Panc1 (cell line): ENCODE results near the gene ZIC2. TPM values are rescaled to one million over a fixed set of nuclear protein-coding genes. Genes with fewer than 3 reads are reported as not detected.

Experiments
- ATAC-seq: fragments of 200-7000 bp; cut with Tn5 transposase; 2 replicates; pipeline ENCODE4 v1.9.1; 2020; ENCODE audit warnings: mild to moderate bottlenecking, moderate library complexity
- BruUV-seq: library from RNA; stranded (reverse); fragments of 400-500 nt; replicated peaks from 2 replicates; lab custom pipeline; 2021; lab: Mats Ljungman, UMichigan
- CTCF ChIA-PET: fragments of 300-600 bp; sonication (Branson Sonifier 250); formaldehyde crosslinking; loops from one replicate; lab custom pipeline; 2022; ENCODE audit warnings: antibody characterized with exemption; lab: Charles Lee
- POLR2A ChIA-PET: fragments of 300-600 bp; sonication (Branson Sonifier 250); formaldehyde crosslinking; loops from one replicate; lab custom pipeline; 2022; ENCODE audit warnings: antibody characterized with exemption; lab: Charles Lee
- DNase-seq: peaks from one replicate; pipeline ENCODE4 v3.0.0-alpha.2; 2010; ENCODE audit warnings: low read depth, low spot score
- H3K27ac ChIP-seq: 2 replicates; pipeline ENCODE4 v1.5.1; 2011; ENCODE audit warnings: mild to moderate bottlenecking, low read length, inconsistent platforms
- H3K27me3 ChIP-seq: fragments of 200-500 bp; sonication (Bioruptor generic); 2 replicates; pipeline ENCODE4 v1.6.0; 2014; ENCODE audit warnings: low read length, inconsistent platforms; ENCODE audit not compliant: control insufficient read depth, insufficient read depth
- H3K36me3 ChIP-seq: fragments of 200-500 bp; sonication (Bioruptor generic); 2 replicates; pipeline ENCODE4 v1.5.1; 2014; ENCODE audit warnings: inconsistent platforms, mild to moderate bottlenecking, low read length, moderate library complexity; ENCODE audit not compliant: control insufficient read depth, insufficient read depth
- H3K4me1 ChIP-seq: 2 replicates; pipeline ENCODE4 v1.5.1; 2011; ENCODE audit warnings: inconsistent platforms, mild to moderate bottlenecking, low read length, moderate library complexity; ENCODE audit not compliant: control insufficient read depth, insufficient read depth
- H3K4me3 ChIP-seq, 2 experiments: 2 replicates each; pipeline ENCODE4 v1.5.1; 2011 to 2012; ENCODE audit warnings: low read depth in 2 of 2, low read length in 2 of 2, mild to moderate bottlenecking in 2 of 2, inconsistent platforms in 1 of 2, moderate library complexity in 1 of 2
- H3K9me3 ChIP-seq: fragments of 200-500 bp; sonication (Bioruptor generic); 2 replicates; pipeline ENCODE4 v1.5.1; 2014; ENCODE audit warnings: low read depth, mild to moderate bottlenecking, inconsistent platforms, low read length, moderate library complexity; ENCODE audit not compliant: control insufficient read depth, insufficient read depth
- POLR2AphosphoS5 ChIP-seq: IDR thresholded peaks from 2 replicates; pipeline ENCODE4 v1.6.1; 2012; ENCODE audit warnings: mild to moderate bottlenecking, low read depth, low read length, moderate library complexity
- SIN3A ChIP-seq: IDR thresholded peaks from 2 replicates; pipeline ENCODE4 v1.6.1; 2012; ENCODE audit warnings: low read depth, mild to moderate bottlenecking, low read length, moderate library complexity, borderline replicate concordance; ENCODE audit not compliant: insufficient read depth
- TCF7L2 ChIP-seq: IDR thresholded peaks from 2 replicates; pipeline ENCODE4 v1.6.1; 2011; ENCODE audit warnings: mild to moderate bottlenecking, low read depth, low read length, inconsistent platforms
- in situ Hi-C: cut with HindIII; loops from 2 replicates; pipeline ENCODE4 v1.10.0; 2016; ENCODE audit warnings: low sequenced_read_pairs, low pct_unique_long_range_greater_than_20kb
- intact Hi-C: fragments of 100-400 bp; cut with micrococcal nuclease; formaldehyde crosslinking; loops from one replicate; pipeline ENCODE4 v1.10.0; 2022; ENCODE audit not compliant: unreplicated experiment
- total RNA-seq: library from RNA; stranded (reverse); gene quantifications from one replicate; pipeline ENCODE4 v1.2.1, GENCODE V29; 2021; ENCODE audit not compliant: unreplicated experiment
- TF ChIP-seq, protein P1 (sequence below): fragments of 450-650 bp; IDR thresholded peaks from 2 replicates; pipeline ENCODE4 v1.5.1; 2017; ENCODE audit warnings: mild to moderate bottlenecking
- TF ChIP-seq, protein P2 (sequence below), 2 experiments: IDR thresholded peaks; 2 replicates each; pipeline ENCODE4 v1.6.1; 2011 to 2012; ENCODE audit warnings: low read depth in 2 of 2, control low read depth in 1 of 2, low read length in 1 of 2, mild to moderate bottlenecking in 1 of 2, moderate library complexity in 1 of 2; ENCODE audit not compliant: insufficient read depth in 1 of 2

Gene ZIC2
- total RNA-seq, 1 experiment from 2014 or later, result 54.5 TPM

DNA sequence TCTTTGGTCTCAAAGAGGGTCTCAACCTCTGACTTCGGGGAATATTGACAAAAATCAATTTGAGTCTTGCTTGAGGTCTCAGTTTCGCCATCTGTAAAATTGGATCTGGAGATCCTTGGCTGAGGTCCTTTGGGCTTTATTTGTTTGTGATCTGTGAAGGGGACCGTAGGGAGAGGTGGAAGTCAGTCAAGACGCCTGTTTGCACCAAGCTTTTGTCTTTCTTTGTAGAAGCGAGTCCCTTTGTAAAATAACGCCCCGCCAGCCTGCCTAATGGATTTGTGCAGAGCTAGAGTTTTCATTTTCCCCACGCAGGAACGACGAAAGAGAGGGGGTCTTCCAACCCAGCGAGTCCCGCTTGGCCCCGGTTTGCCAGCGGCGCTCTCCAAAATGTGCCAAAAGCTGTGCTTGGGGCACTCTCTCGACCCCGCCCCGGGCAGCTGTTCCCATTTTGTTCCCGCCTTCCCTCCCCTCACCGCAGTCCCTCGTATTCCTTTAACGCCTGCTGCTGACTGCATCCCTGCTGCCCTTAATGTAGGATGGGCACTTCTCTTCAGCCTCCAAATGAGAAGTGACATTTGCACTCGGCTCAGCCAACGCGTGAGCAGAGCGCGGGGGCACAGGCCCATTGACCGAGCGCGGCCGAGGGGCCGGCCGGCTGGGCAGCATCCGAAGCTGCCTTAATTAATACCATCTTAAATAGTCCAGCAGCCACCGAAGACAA, 23.0 kb upstream of the ZIC2 start:
- TF ChIP-seq POLR2AphosphoS5, result no peak
- TF ChIP-seq SIN3A, result no peak
- TF ChIP-seq, protein P1, sequence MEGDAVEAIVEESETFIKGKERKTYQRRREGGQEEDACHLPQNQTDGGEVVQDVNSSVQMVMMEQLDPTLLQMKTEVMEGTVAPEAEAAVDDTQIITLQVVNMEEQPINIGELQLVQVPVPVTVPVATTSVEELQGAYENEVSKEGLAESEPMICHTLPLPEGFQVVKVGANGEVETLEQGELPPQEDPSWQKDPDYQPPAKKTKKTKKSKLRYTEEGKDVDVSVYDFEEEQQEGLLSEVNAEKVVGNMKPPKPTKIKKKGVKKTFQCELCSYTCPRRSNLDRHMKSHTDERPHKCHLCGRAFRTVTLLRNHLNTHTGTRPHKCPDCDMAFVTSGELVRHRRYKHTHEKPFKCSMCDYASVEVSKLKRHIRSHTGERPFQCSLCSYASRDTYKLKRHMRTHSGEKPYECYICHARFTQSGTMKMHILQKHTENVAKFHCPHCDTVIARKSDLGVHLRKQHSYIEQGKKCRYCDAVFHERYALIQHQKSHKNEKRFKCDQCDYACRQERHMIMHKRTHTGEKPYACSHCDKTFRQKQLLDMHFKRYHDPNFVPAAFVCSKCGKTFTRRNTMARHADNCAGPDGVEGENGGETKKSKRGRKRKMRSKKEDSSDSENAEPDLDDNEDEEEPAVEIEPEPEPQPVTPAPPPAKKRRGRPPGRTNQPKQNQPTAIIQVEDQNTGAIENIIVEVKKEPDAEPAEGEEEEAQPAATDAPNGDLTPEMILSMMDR, result no peak
- no peak for TF ChIP-seq TCF7L2
- TF ChIP-seq, protein P2, sequence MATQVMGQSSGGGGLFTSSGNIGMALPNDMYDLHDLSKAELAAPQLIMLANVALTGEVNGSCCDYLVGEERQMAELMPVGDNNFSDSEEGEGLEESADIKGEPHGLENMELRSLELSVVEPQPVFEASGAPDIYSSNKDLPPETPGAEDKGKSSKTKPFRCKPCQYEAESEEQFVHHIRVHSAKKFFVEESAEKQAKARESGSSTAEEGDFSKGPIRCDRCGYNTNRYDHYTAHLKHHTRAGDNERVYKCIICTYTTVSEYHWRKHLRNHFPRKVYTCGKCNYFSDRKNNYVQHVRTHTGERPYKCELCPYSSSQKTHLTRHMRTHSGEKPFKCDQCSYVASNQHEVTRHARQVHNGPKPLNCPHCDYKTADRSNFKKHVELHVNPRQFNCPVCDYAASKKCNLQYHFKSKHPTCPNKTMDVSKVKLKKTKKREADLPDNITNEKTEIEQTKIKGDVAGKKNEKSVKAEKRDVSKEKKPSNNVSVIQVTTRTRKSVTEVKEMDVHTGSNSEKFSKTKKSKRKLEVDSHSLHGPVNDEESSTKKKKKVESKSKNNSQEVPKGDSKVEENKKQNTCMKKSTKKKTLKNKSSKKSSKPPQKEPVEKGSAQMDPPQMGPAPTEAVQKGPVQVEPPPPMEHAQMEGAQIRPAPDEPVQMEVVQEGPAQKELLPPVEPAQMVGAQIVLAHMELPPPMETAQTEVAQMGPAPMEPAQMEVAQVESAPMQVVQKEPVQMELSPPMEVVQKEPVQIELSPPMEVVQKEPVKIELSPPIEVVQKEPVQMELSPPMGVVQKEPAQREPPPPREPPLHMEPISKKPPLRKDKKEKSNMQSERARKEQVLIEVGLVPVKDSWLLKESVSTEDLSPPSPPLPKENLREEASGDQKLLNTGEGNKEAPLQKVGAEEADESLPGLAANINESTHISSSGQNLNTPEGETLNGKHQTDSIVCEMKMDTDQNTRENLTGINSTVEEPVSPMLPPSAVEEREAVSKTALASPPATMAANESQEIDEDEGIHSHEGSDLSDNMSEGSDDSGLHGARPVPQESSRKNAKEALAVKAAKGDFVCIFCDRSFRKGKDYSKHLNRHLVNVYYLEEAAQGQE (IDR thresholded peaks at IDR 0.05; ENCODE audit: insufficient read depth in 1 of 2, low read depth in 2 of 2, low read length in 1 of 2), result no peak
- CTCF ChIA-PET, result no interaction called here

DNA sequence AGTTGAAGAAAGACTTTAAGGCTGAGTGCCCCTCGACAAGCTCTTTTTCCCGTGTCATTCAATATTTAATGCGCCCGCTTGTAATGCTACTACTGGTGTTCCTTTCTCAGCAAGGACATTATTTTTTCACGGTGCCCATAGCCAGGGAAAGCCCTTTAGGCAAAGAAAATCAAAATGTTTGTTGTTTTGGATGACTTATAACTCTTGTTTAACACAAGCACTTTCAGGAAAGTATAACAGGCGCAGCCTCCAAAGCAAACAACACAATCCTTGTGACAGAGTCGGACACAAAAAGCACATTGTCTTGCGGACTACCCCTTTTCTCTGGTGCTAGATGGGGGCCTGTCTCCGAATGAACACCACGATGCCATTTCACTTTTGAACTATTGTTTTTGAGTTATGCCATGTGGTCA, 22.5 kb upstream of the ZIC2 start:
- ChIA-PET POLR2A (no interaction called here), CTCF (no interaction called here)
- Histone ChIP-seq H3K4me3 (no peak overlapping the region), H3K9me3 (no peaks in the 10 kb centered on the region), H3K4me1 (peaks cover 20% of the 10 kb centered on the region), H3K36me3 (no peaks in the 10 kb centered on the region), H3K27me3 (no peaks in the 10 kb centered on the region), H3K27ac (no peak overlapping the region)
- intact Hi-C loops (no loop called here), in situ Hi-C loops (no loop called here)
- no peak for ATAC-seq
- no peak for DNase-seq
- BruUV-seq, result no TSS peak
- TF ChIP-seq TCF7L2 (no peak), POLR2AphosphoS5 (no peak), SIN3A (no peak)
- TF ChIP-seq, protein P1, result no peak
- TF ChIP-seq, protein P2 (IDR thresholded peaks at IDR 0.05; ENCODE audit: insufficient read depth in 1 of 2, low read depth in 2 of 2, low read length in 1 of 2), result no peak

More for the DNA sequence above, 23.0 kb upstream of the ZIC2 start:
- no peak overlapping the region for H3K27ac ChIP-seq
- in situ Hi-C loops, result no loop called here
- peaks cover 20% of the 10 kb centered on the region; the same call in 1 of the 2 replicates for H3K4me1 ChIP-seq
- DNase-seq (no peak), ATAC-seq (no peak)
- no peaks in the 10 kb centered on the region for H3K27me3 ChIP-seq
- no TSS peak for BruUV-seq
- intact Hi-C loops, result no loop called here
- POLR2A ChIA-PET, result no interaction called here
- no peaks in the 10 kb centered on the region for H3K36me3 ChIP-seq
- H3K9me3 ChIP-seq, result no peaks in the 10 kb centered on the region
- no peak overlapping the region for H3K4me3 ChIP-seq
